ENCODE data around the gene PNRC2. TPM values are rescaled to one million over a fixed set of nuclear protein-coding genes. Genes with fewer than 3 reads are reported as not detected.
A peak's percentile ranks its signal among the peaks of the same experiment; 100 is the strongest.
"Not testable (repeated sequence)": the region's sequence is repeated elsewhere in the genome, so short reads cannot be mapped to it uniquely, and the experiment has no call there.

The PNRC2 gene
- total RNA-seq, 4 donors from 2014 or later, result 139 to 173 (median 153) TPM

- no peak for ATAC-seq (ENCODE audit: low FRiP score)
- no peak for TF ChIP-seq CTCF (IDR thresholded peaks at IDR 0.05)
- no peak for DNase-seq (ENCODE audit: low spot score)
These were observed 45.5 kb downstream of the PNRC2 start for GRCh38 chr1:24005163-24005562.

GRCh38 chr1:24007079-24007478, 47.5 kb downstream of the PNRC2 start:
- ATAC-seq (ENCODE audit: low FRiP score) (no peak), DNase-seq (ENCODE audit: low spot score) (no peak)
- no peak for TF ChIP-seq CTCF (IDR thresholded peaks at IDR 0.05)

- DNase-seq (ENCODE audit: low spot score); ATAC-seq (ENCODE audit: low FRiP score): not testable (repeated sequence)
These were observed 49.1 kb downstream of the PNRC2 start for GRCh38 chr1:24008574-24009184.

- no peak for TF ChIP-seq CTCF (IDR thresholded peaks at IDR 0.05)
- ATAC-seq (ENCODE audit: low FRiP score), result peak; percentile 38
These were observed 49.8 kb downstream of the PNRC2 start for GRCh38 chr1:24009406-24009805.

DNA sequence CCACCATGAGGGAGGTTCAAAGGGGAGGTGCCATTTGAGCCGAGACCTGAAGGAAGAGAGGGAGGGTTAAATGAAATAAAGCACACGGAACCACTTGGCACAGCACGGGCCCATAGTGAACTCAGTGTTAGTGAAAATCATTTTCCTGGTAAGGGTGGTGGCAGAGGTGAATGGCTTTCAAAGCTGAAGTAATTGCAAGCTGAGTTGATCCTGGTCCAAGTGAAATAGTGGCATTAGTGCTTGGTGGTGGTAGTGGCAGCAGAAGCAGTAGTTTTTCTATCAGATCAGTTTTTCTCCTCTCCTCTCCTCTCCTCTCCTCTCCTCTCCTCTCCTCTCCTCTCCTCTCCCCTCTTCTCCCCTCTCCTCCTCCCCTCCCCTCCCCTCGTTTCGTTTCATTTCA, 51.0 kb downstream of the PNRC2 start:
- DNase-seq (ENCODE audit: low spot score) (no peak), ATAC-seq (ENCODE audit: low FRiP score) (no peak)
- TF ChIP-seq CTCF (IDR thresholded peaks at IDR 0.05), result no peak

More at GRCh38 chr1:24009406-24009805, 49.8 kb downstream of the PNRC2 start:
- no peak for DNase-seq (ENCODE audit: low spot score)

- ATAC-seq (ENCODE audit: low FRiP score); DNase-seq (ENCODE audit: low spot score): not testable (repeated sequence)
These were observed 53.2 kb downstream of the PNRC2 start for GRCh38 chr1:24012878-24013277.

Small RNA genes within 50 kb of the gene (small RNA-seq; reads per million reads assigned to genes)
- gene MIR378F, result not detected

Other genes starting within 250 kb of the PNRC2 start
- gene ELOA, start 216.4 kb upstream of the PNRC2 start, total RNA-seq, result 10 to 100 TPM; 44.1 to 73.7 (median 54.1) TPM
- gene PITHD1, start 181.4 kb upstream of the PNRC2 start, total RNA-seq, result 10 to 100 TPM; 44.3 to 58.8 (median 51.7) TPM
- 10 to 100 TPM; 36.0 to 54.0 (median 40.3) TPM for gene LYPLA2, start 168.7 kb upstream of the PNRC2 start, total RNA-seq
- 10 to 100 TPM; 15.6 to 19.4 (median 17.9) TPM for gene GALE, start 159.1 kb upstream of the PNRC2 start, total RNA-seq
- 10 to 100 TPM; 19.2 to 47.1 (median 41.4) TPM for gene HMGCL, start 134.4 kb upstream of the PNRC2 start, total RNA-seq
- gene FUCA1, start 91.5 kb upstream of the PNRC2 start, total RNA-seq, result 10 to 100 TPM; 31.7 to 49.5 (median 45.7) TPM
- gene CNR2, start 46.5 kb upstream of the PNRC2 start, total RNA-seq, result under 1 TPM in 2 of 4 donors, not detected in 2; 0.06 to 0.09 TPM
- gene SRSF10, start 20.5 kb downstream of the PNRC2 start, total RNA-seq, result 100 to 1,000 TPM; 101 to 152 (median 120) TPM
- gene MYOM3, start 152.3 kb downstream of the PNRC2 start, total RNA-seq, result under 1 TPM; 0.13 to 0.79 (median 0.32) TPM
- 1 to 10 TPM in 1 of 4 donors, under 1 TPM in 3; 0.12 to 1.2 (median 0.39) TPM for gene IL22RA1, start 183.3 kb downstream of the PNRC2 start, total RNA-seq
- 1 to 10 TPM in 3 of 4 donors, not detected in 1; 1.1 to 4.6 (median 1.8) TPM for gene IFNLR1, start 227.5 kb downstream of the PNRC2 start, total RNA-seq

Measured in omental fat pad (tissue), 4 donors.